KMS-11 (cell line): ENCODE data around the gene YWHAQ.

Experiments used
- H2AFZ ChIP-seq: fragments of 200-600 bp; sonication (generic); 2 replicates; pipeline ENCODE4 v1.6.1; 2016; ENCODE audit warnings: antibody characterized with exemption, mixed run types, low read depth
- H3K27ac ChIP-seq: fragments of 200-600 bp; sonication (generic); 2 replicates; pipeline ENCODE4 v1.6.1; 2016; ENCODE audit warnings: mild to moderate bottlenecking, mixed run types
- H3K27me3 ChIP-seq: fragments of 200-600 bp; sonication (generic); 2 replicates; pipeline ENCODE4 v1.6.1; 2017; ENCODE audit warnings: mild to moderate bottlenecking, low read depth, mixed run types, moderate library complexity; ENCODE audit not compliant: insufficient read depth
- H3K36me3 ChIP-seq: fragments of 200-600 bp; sonication (generic); 2 replicates; pipeline ENCODE4 v1.6.1; 2017; ENCODE audit warnings: mild to moderate bottlenecking, mixed run types; ENCODE audit not compliant: insufficient read depth
- H3K4me1 ChIP-seq: fragments of 200-600 bp; sonication (generic); 2 replicates; pipeline ENCODE4 v1.6.1; 2016; ENCODE audit warnings: mild to moderate bottlenecking, low read depth, mixed run types; ENCODE audit not compliant: poor library complexity, severe bottlenecking
- H3K4me2 ChIP-seq: fragments of 200-600 bp; sonication (generic); 2 replicates; pipeline ENCODE4 v1.7.0; 2016; ENCODE audit warnings: mild to moderate bottlenecking, mixed run types
- H3K4me3 ChIP-seq: fragments of 200-600 bp; sonication (generic); IDR thresholded peaks from 2 replicates; pipeline ENCODE4 v1.6.1; 2017; ENCODE audit warnings: low read depth, low read length, mixed read lengths; ENCODE audit not compliant: insufficient read depth
- H3K79me2 ChIP-seq: fragments of 200-600 bp; sonication (generic); 2 replicates; pipeline ENCODE4 v1.6.1; 2016; ENCODE audit warnings: low read depth, mixed run types; ENCODE audit not compliant: insufficient read depth
- H3K9ac ChIP-seq: fragments of 200-600 bp; sonication (generic); 2 replicates; pipeline ENCODE4 v1.6.1; 2016; ENCODE audit warnings: mild to moderate bottlenecking, mixed run types
- H4K20me1 ChIP-seq: fragments of 200-600 bp; sonication (generic); 2 replicates; pipeline ENCODE4 v1.6.1; 2016; ENCODE audit warnings: mild to moderate bottlenecking, mixed run types; ENCODE audit not compliant: insufficient read depth
- CTCF ChIP-seq: fragments of 200-600 bp; sonication (generic); conservative IDR thresholded peaks from 2 replicates; pipeline ENCODE4 v1.6.1; 2017; ENCODE audit warnings: low read depth, mild to moderate bottlenecking, antibody characterized with exemption, low read length, moderate library complexity, mixed read lengths

The YWHAQ gene

GRCh38 chr2:9630736-9631552, at the start of gene YWHAQ:
Gene YWHAQ (minus strand): TSS chr2:9630997. CDS start chr2:9630452, 545 bp downstream.
- Histone ChIP-seq H3K27me3 (no peaks in the 10 kb centered on the region), H4K20me1 (peaks cover 39% of the 10 kb centered on the region), H3K4me2 (peak within 1 kb of the TSS; percentile 97), H3K36me3 (peaks cover 9% of the 10 kb centered on the region; the same call in 1 of the 2 replicates), H3K9ac (peak within 1 kb of the TSS; percentile 83), H2AFZ (peak within 1 kb of the TSS; percentile 79), H3K4me3 (peak within 1 kb of the TSS; percentile 57), H3K27ac (peak within 1 kb of the TSS; percentile 80), H3K79me2 (peaks cover 44% of the 10 kb centered on the region), H3K4me1 (peaks cover 43% of the 10 kb centered on the region)
- TF ChIP-seq CTCF: no peak

- no peak overlapping the region for H2AFZ ChIP-seq
- no peaks in the 10 kb centered on the region for H3K27me3 ChIP-seq
- no peaks in the 10 kb centered on the region for H3K36me3 ChIP-seq
- peaks cover 6% of the 10 kb centered on the region for H3K4me1 ChIP-seq
- H3K4me3 ChIP-seq: no peak overlapping the region
- TF ChIP-seq CTCF: no peak
- H3K79me2 ChIP-seq: no peaks in the 10 kb centered on the region
- no peak overlapping the region for H3K9ac ChIP-seq
- H3K4me2 ChIP-seq: no peak overlapping the region
- no peak overlapping the region for H3K27ac ChIP-seq
- H4K20me1 ChIP-seq: no peaks in the 10 kb centered on the region
These were observed 49.3 kb upstream of the YWHAQ start for GRCh38 chr2:9680082-9680481.

- no peak for TF ChIP-seq CTCF
- H3K79me2 ChIP-seq: no peaks in the 10 kb centered on the region
- no peak overlapping the region for H3K4me2 ChIP-seq
- H4K20me1 ChIP-seq: no peaks in the 10 kb centered on the region
- no peak overlapping the region for H3K27ac ChIP-seq
- H3K9ac ChIP-seq: no peak overlapping the region
- no peak overlapping the region for H3K4me3 ChIP-seq
- no peaks in the 10 kb centered on the region for H3K36me3 ChIP-seq
- H2AFZ ChIP-seq: no peak overlapping the region
- H3K4me1 ChIP-seq: peaks cover 6% of the 10 kb centered on the region
- H3K27me3 ChIP-seq: no peaks in the 10 kb centered on the region
These were observed 48.4 kb upstream of the YWHAQ start for GRCh38 chr2:9679218-9679617.

GRCh38 chr2:9678544-9678943, 47.7 kb upstream of the YWHAQ start:
- Histone ChIP-seq H3K9ac (no peak overlapping the region), H3K4me2 (no peak overlapping the region), H3K36me3 (no peaks in the 10 kb centered on the region), H3K4me3 (no peak overlapping the region), H2AFZ (no peak overlapping the region), H3K27me3 (no peaks in the 10 kb centered on the region), H3K4me1 (peaks cover 6% of the 10 kb centered on the region), H4K20me1 (no peaks in the 10 kb centered on the region), H3K79me2 (no peaks in the 10 kb centered on the region), H3K27ac (no peak overlapping the region)
- no peak for TF ChIP-seq CTCF
